Femur (tissue), 1 donor: ENCODE data around the gene CDHR2.

ENCODE experiments used
- DNase-seq: peaks from one replicate; pipeline ENCODE4 v3.0.0-alpha.2; 2017

CDHR2 gene

GRCh38 chr5:176530393-176530982 is 18.7 kb upstream of the CDHR2 start:
- peak; percentile 26 for DNase-seq

- DNase-seq, result peak; percentile 73
These were observed 17.9 kb upstream of the CDHR2 start for GRCh38 chr5:176530983-176531901.

- no peak for DNase-seq
These were observed 17.1 kb upstream of the CDHR2 start for GRCh38 chr5:176531902-176532493.

- no peak for DNase-seq
These were observed 16.3 kb upstream of the CDHR2 start for GRCh38 chr5:176532795-176533194.

- peak; percentile 68 for DNase-seq
These were observed 15.8 kb upstream of the CDHR2 start for GRCh38 chr5:176533390-176533789.

- peak; percentile 28 for DNase-seq
These were observed 15.1 kb upstream of the CDHR2 start for GRCh38 chr5:176533894-176534611.

- no peak for DNase-seq
These were observed 14.5 kb upstream of the CDHR2 start for GRCh38 chr5:176534640-176535039.

- DNase-seq, result peak; percentile 36
These were observed 14.0 kb upstream of the CDHR2 start for GRCh38 chr5:176535101-176535663.

- DNase-seq, result peak; percentile 30
These were observed 13.4 kb upstream of the CDHR2 start for GRCh38 chr5:176535664-176536131.

- DNase-seq, result peak; percentile 92
These were observed 12.8 kb upstream of the CDHR2 start for GRCh38 chr5:176536132-176536901.

- peak; percentile 99 for DNase-seq
These were observed 12.1 kb upstream of the CDHR2 start, which contains the start of gene RNF44 for GRCh38 chr5:176536902-176537553. Gene RNF44, minus strand, starts transcription at chr5:176537402. Its CDS starts 4,930 bp downstream, at chr5:176532472.

- DNase-seq, result peak; percentile 99
These were observed 11.4 kb upstream of the CDHR2 start for GRCh38 chr5:176537554-176538229.

- DNase-seq, result no peak
These were observed 10.7 kb upstream of the CDHR2 start for GRCh38 chr5:176538230-176538988.

- DNase-seq, result no peak
These were observed 10.2 kb upstream of the CDHR2 start for GRCh38 chr5:176538989-176539384.

- no peak for DNase-seq
These were observed 8.7 kb upstream of the CDHR2 start for GRCh38 chr5:176540476-176540899.

GRCh38 chr5:176540956-176541337 is 8.2 kb upstream of the CDHR2 start:
- no peak for DNase-seq

- DNase-seq, result peak; percentile 62
These were observed 7.6 kb upstream of the CDHR2 start for GRCh38 chr5:176541338-176542134.

- DNase-seq, result peak; percentile 54
These were observed 7.0 kb upstream of the CDHR2 start for GRCh38 chr5:176542135-176542595.
